HG03457 (cell line): Measurements from ENCODE around the gene COPS3.

Experiments used
- ATAC-seq: cut with Tn5 transposase; IDR thresholded peaks from one replicate; pipeline ENCODE4 v1.9.1; 2021; ENCODE audit warnings: moderate number of reproducible peaks; ENCODE audit not compliant: unreplicated experiment

The COPS3 gene

GRCh38 chr17:17196776-17197175, 84.3 kb downstream of the COPS3 start:
- ATAC-seq: no peak
